Measurements from ENCODE around the gene STAT6.

Gene STAT6

GRCh38 chr12:57143454-57143853 is 32.3 kb upstream of the STAT6 start:
- no peak for DNase-seq

GRCh38 chr12:57142727-57143126 is 31.6 kb upstream of the STAT6 start:
- DNase-seq, result no peak

- DNase-seq, result no peak
Measured at GRCh38 chr12:57142121-57142520, 31.0 kb upstream of the STAT6 start.

GRCh38 chr12:57141249-57141648 is 30.1 kb upstream of the STAT6 start:
- DNase-seq, result no peak

- no peak for DNase-seq
Measured at GRCh38 chr12:57139796-57140649, 28.9 kb upstream of the STAT6 start.

GRCh38 chr12:57138526-57139272 is 27.5 kb upstream of the STAT6 start:
- DNase-seq, result no peak

GRCh38 chr12:57135527-57136326 is 24.6 kb upstream of the STAT6 start:
- no peak for DNase-seq

- no peak for DNase-seq
Measured at GRCh38 chr12:57134949-57135348, 23.8 kb upstream of the STAT6 start.

- no peak for DNase-seq
Measured at GRCh38 chr12:57133916-57134315, 22.8 kb upstream of the STAT6 start.

- no peak for DNase-seq
Measured at GRCh38 chr12:57133013-57133569, 21.9 kb upstream of the STAT6 start.

- DNase-seq, result no peak
Measured at GRCh38 chr12:57131896-57132744, 21.0 kb upstream of the STAT6 start.

- no peak for DNase-seq
Measured at GRCh38 chr12:57130941-57131340, 19.8 kb upstream of the STAT6 start.

GRCh38 chr12:57129889-57130288 is 18.7 kb upstream of the STAT6 start:
- no peak for DNase-seq

GRCh38 chr12:57129321-57129842 is 18.2 kb upstream of the STAT6 start:
- DNase-seq, result no peak

GRCh38 chr12:57128519-57129247 is 17.5 kb upstream of the STAT6 start:
- peak; percentile 48 for DNase-seq

- DNase-seq, result peak; percentile 73
Measured at GRCh38 chr12:57127726-57128518, 16.8 kb upstream of the STAT6 start, which contains the start of gene LRP1. Gene LRP1 (plus strand): TSS chr12:57128483. CDS start chr12:57128965, 482 bp downstream.

GRCh38 chr12:57127101-57127725 is 16.1 kb upstream of the STAT6 start:
- DNase-seq, result peak; percentile 42

- no peak for DNase-seq
Measured at GRCh38 chr12:57126561-57126960, 15.4 kb upstream of the STAT6 start.

GRCh38 chr12:57126061-57126460 is 14.9 kb upstream of the STAT6 start:
- no peak for DNase-seq
